ENCODE measurements around the gene DUSP2.

- TF ChIP-seq, protein P1, sequence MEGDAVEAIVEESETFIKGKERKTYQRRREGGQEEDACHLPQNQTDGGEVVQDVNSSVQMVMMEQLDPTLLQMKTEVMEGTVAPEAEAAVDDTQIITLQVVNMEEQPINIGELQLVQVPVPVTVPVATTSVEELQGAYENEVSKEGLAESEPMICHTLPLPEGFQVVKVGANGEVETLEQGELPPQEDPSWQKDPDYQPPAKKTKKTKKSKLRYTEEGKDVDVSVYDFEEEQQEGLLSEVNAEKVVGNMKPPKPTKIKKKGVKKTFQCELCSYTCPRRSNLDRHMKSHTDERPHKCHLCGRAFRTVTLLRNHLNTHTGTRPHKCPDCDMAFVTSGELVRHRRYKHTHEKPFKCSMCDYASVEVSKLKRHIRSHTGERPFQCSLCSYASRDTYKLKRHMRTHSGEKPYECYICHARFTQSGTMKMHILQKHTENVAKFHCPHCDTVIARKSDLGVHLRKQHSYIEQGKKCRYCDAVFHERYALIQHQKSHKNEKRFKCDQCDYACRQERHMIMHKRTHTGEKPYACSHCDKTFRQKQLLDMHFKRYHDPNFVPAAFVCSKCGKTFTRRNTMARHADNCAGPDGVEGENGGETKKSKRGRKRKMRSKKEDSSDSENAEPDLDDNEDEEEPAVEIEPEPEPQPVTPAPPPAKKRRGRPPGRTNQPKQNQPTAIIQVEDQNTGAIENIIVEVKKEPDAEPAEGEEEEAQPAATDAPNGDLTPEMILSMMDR (IDR thresholded peaks at IDR 0.05) = no peak
- TF ChIP-seq POLR2A (IDR thresholded peaks at IDR 0.05) (no peak), POLR2AphosphoS5 (IDR thresholded peaks at IDR 0.05) (no peak)
Measured at GRCh38 chr2:96118698-96119388, 26.4 kb downstream of the DUSP2 start.
